Measurements from ENCODE around the gene SLC25A2. TPM values are rescaled to one million over a fixed set of nuclear protein-coding genes. Genes with fewer than 3 reads are reported as not detected.
A peak's percentile ranks its signal among the peaks of the same experiment; 100 is the strongest.

SLC25A2 gene
- total and polyA plus RNA-seq, 2 of the 13 experiments (the other 11 are each of a cell fraction or from before 2014, with no cell fraction given), result 0.13 TPM; not detected in 1

- TF ChIP-seq ZBTB40 (IDR thresholded peaks at IDR 0.05) (no peak; the same call in 1 of the 2 replicates), ZBTB40 (CRISPR knock-in tag; IDR thresholded peaks at IDR 0.05) (peak; percentile 79), SMYD3 (CRISPR knock-in tag; IDR thresholded peaks at IDR 0.05) (no peak), ZNF431 (CRISPR knock-in tag; IDR thresholded peaks at IDR 0.05; ENCODE audit: borderline replicate concordance, low read depth) (0 out of 2 replicates have a peak, but pooled peaks have one; percentile 11), ZNF280B (CRISPR knock-in tag; IDR thresholded peaks at IDR 0.05; ENCODE audit: borderline replicate concordance) (peak; percentile 86; the same call in 1 of the 2 replicates), NKX3-1 (CRISPR knock-in tag; IDR thresholded peaks at IDR 0.05) (0 out of 2 replicates have a peak, but pooled peaks have one; percentile 13), FOXK2 (IDR thresholded peaks at IDR 0.05) (no peak), DDIT3 (CRISPR knock-in tag; IDR thresholded peaks at IDR 0.05) (no peak), ZNF256 (CRISPR knock-in tag; conservative IDR thresholded peaks at IDR 0.05) (no peak), GZF1 (CRISPR knock-in tag; IDR thresholded peaks at IDR 0.05) (no peak), ZSCAN22 (CRISPR knock-in tag; IDR thresholded peaks at IDR 0.05) (no peak), ZHX1 (CRISPR knock-in tag; IDR thresholded peaks at IDR 0.05; ENCODE audit: low read depth) (no peak), MAFF (IDR thresholded peaks at IDR 0.05; ENCODE audit: low read depth, low read length) (no peak), SSRP1 (CRISPR knock-in tag; IDR thresholded peaks at IDR 0.05) (no peak), ZNF678 (CRISPR knock-in tag; IDR thresholded peaks at IDR 0.05) (peak; percentile 89)
Measured at GRCh38 chr5:141320225-141321169, 16.6 kb upstream of the SLC25A2 start, which contains the start of gene TAF7 (continued).
